ENCODE results near the gene PEX14.

DNA sequence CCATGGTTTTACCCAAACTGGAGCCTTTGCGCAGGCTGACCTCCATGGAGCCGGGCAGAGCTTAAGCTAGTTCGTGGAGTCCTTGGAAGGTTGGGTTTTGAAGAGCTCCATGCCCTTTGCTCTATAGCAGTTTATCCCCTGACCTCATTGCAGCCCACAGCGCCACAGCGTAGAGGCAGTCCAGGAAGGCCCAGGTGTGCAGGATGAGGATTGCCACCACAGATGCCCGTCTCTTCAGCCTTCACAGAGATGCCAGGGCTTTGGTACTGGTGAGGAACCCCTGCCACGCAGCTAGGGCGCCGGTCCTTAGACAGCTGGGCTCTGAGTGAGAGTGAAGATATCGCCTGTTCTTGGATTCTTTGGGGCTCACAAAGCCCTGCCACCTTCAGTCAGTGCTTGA, 138.6 kb downstream of the PEX14 start:
- no peak for TF ChIP-seq POLR2AphosphoS5 (IDR thresholded peaks at IDR 0.05; ENCODE audit: insufficient read depth in 1 of 2, low read depth in 1 of 2)
- TF ChIP-seq, protein P1, sequence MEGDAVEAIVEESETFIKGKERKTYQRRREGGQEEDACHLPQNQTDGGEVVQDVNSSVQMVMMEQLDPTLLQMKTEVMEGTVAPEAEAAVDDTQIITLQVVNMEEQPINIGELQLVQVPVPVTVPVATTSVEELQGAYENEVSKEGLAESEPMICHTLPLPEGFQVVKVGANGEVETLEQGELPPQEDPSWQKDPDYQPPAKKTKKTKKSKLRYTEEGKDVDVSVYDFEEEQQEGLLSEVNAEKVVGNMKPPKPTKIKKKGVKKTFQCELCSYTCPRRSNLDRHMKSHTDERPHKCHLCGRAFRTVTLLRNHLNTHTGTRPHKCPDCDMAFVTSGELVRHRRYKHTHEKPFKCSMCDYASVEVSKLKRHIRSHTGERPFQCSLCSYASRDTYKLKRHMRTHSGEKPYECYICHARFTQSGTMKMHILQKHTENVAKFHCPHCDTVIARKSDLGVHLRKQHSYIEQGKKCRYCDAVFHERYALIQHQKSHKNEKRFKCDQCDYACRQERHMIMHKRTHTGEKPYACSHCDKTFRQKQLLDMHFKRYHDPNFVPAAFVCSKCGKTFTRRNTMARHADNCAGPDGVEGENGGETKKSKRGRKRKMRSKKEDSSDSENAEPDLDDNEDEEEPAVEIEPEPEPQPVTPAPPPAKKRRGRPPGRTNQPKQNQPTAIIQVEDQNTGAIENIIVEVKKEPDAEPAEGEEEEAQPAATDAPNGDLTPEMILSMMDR (IDR thresholded peaks at IDR 0.05) = no peak
- TF ChIP-seq POLR2A (IDR thresholded peaks at IDR 0.05) = no peak
